GM19328 (cell line): ENCODE measurements around the gene BCL2L14.

Source experiments
- ATAC-seq: cut with Tn5 transposase; IDR thresholded peaks from one replicate; pipeline ENCODE4 v1.9.1; 2021; ENCODE audit warnings: mild to moderate bottlenecking, moderate library complexity; ENCODE audit not compliant: unreplicated experiment

The BCL2L14 gene

DNA sequence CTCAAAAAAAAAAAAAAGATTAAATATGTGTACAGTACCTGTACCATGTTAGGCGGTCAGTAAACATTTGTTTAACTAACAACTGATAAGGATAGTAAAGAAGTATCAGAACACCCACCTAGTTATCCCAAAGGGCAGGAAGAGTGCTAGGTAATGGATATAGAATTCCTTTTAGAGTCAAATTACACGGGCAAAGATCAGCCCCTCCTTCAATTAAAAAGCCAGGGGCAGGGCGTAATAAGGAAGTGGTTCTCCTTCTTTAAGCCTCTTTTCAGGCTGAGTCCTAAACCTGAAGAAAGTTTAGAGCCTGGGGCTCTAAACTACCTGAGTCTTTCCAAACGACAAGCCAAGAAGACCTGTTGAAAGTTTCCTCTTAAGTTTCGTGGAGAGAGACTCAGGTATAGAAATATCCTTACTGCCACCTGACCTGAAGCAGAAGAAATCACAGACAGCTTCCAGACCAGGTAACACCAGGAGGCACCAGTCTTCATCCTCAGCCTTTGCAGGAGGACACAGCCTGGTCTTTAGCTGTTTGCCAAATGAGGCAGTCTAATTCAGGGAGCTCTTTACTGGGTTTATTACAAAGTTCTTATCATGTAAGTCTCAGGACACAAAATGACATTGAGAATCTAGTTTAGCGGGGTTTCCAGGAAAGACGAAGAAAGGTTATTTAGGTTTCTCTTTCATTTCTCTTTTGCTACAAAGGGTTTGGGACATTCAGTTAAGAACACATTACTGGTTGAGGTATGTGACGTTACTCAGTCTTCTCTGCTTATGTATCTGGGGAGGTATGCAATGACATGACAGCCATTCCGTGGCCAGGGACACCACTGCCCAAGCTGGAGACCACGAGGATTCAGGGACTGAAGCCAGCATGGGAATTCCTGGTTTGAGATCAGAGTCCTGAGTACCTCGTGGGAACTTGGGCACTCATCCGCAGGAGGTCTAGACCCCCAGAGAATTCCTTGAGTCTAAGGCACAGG, at the start of gene BCL2L14:
TSS of gene BCL2L14 (plus strand) at position 266 of the 983 bp plus-strand sequence. CDS start 8,367 bp downstream, outside the sequence.
- ATAC-seq: no peak

GRCh38 chr12:12022306-12022936, 48.3 kb upstream of the BCL2L14 start:
- ATAC-seq: no peak

- no peak for ATAC-seq
Measured at GRCh38 chr12:12023456-12023855, 47.3 kb upstream of the BCL2L14 start.

GRCh38 chr12:12024911-12025682, 45.6 kb upstream of the BCL2L14 start:
- ATAC-seq: peak; percentile 86

- ATAC-seq: no peak
Measured at GRCh38 chr12:12025799-12026386, 44.8 kb upstream of the BCL2L14 start.

- no peak for ATAC-seq
Measured at GRCh38 chr12:12028668-12029402, 41.9 kb upstream of the BCL2L14 start.

GRCh38 chr12:12029653-12030052, 41.1 kb upstream of the BCL2L14 start:
- no peak for ATAC-seq

- ATAC-seq: no peak
Measured at GRCh38 chr12:12032260-12032791, 38.4 kb upstream of the BCL2L14 start.

DNA sequence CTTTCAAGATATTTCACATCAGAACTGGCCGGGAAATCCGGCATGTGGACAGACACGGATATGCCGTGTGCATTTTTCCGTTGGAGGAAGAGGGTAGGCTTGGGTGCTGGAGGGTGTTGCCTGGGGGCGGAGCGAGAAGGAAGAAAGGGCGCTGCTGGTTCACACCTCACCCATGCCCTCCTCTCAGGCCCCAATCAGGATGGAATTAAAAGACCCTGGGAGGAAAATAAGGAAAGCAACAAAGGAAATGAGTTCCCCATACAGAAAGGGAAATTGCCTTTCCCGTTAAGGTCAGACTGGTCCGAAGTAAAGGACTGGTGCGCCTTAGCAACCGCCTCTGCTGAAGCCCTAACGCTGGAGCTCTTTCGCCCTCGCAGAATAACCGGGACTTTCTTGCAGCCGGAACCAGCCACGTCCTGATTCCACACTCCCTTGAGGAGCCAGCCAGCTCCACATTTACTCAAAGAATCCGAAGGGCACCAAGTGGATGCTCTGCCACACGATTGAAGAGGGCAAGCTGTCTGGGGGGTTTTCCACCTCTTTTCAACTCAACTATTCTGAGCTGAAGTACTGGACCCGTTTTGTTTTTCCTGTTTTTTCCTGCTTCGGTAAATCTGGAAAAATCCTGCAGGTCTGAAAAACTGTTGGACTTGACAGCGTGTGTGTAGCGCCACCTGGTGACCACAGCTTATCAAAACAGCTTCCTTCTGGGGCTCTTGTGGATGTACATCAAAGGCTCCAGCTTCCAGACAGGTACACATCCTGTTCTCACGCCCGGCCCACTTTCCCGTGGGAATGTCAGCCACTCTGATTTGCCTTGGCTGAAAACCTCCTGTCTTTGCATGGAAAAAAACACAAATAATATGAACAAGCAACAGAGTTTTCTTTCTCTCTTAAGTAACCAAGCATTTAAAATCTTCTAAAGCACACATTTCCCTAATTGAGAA, 37.6 kb upstream of the BCL2L14 start:
- ATAC-seq: no peak

GRCh38 chr12:12033824-12034223, 36.9 kb upstream of the BCL2L14 start:
- ATAC-seq: no peak

GRCh38 chr12:12034344-12034743, 36.4 kb upstream of the BCL2L14 start:
- no peak for ATAC-seq

DNA sequence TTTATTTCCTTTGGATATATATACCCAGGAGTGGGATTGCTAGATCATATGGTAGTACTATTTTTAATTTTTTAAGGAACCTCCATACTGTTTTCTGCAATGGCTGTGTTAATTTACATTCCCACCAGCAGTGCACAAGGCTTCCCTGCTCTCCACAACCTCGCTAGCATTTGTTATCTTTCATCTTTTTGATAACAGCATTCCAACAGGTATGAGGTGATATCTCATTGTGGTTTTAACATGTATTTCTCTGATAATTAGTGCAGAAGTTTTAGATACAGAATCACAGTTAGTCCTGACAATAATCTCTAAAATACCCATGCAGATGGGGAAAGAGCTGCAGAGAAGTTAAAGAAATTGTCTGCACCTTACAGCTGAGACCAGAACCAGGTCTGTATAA, 35.5 kb upstream of the BCL2L14 start:
- ATAC-seq: no peak

DNA sequence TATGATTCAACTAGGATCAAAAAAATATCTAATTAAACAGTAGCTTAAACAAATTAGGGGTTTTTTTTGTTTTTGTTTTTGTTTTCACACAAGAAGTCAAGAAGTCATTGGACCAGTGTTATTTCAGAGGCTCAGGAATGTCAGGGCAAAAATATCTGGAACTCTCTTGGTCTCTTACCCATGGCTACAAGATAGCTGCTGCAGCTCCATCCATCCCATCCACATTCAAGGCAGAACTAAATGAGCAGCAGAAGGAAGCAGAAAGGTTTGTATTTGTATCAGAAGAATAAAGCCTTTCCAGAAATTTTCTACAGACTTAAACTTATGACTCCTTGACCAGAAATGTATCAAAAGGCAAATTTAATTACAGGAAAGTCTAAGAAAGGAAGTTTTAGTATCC, 33.8 kb upstream of the BCL2L14 start:
- no peak for ATAC-seq

GRCh38 chr12:12039897-12040296, 30.8 kb upstream of the BCL2L14 start:
- no peak for ATAC-seq

DNA sequence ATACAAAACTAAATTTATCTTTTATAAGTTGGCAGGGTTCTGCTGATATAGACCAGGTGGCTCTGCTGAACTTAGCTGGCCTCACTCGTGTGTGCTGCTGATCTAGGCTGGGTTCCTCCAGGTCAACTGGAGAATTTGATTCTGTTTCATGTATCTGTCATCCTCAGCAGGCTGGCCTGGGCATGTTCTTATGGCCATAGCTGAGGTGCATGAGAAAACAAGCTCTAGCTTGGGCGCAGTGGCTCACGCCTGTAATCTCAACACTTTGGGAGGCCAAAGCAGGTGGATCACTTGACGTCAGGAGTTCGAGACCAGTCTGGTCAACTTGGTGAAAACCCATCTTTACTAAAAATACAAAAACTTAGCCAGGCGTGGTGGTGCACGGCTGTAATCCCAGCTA, 24.3 kb upstream of the BCL2L14 start:
- no peak for ATAC-seq

DNA sequence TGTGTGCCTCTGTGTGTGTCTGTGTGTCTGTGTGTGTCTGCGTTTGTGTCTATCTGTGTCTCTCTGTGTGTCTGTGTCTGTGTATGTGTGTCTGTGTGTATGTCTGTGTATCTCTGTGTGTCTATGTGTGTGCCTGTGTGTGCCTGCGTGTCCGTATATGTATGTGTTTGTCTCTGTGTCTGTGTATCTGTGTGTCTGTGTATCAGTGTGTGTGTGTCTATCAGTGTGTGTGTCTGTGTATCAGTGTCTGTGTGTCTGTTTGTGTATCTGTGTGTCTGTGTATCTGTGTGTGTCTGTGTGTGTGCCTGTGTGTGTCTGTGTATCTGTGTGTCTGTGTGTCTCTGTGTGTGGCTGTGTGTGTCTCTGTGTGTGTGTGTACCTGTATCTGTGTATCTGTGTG, 23.1 kb upstream of the BCL2L14 start:
- ATAC-seq: no peak

GRCh38 chr12:12048266-12048665, 22.5 kb upstream of the BCL2L14 start:
- no peak for ATAC-seq

GRCh38 chr12:12048714-12049113, 22.0 kb upstream of the BCL2L14 start:
- ATAC-seq: no peak

- ATAC-seq: no peak
Measured at GRCh38 chr12:12051668-12052067, 19.1 kb upstream of the BCL2L14 start.
